OCI-LY3 (cell line): ENCODE measurements around the gene ADCY6.

ENCODE experiments used
- H2AFZ ChIP-seq: fragments of 200-600, 300-600 bp; shearing (Covaris generic); 2 replicates; pipeline ENCODE4 v1.6.0; 2014; ENCODE audit warnings: antibody characterized with exemption, low read depth, low read length
- H3K27ac ChIP-seq: fragments of 200-600, 300-600 bp; sonication (generic); 2 replicates; pipeline ENCODE4 v1.5.1; 2014; ENCODE audit warnings: mild to moderate bottlenecking, low read length, moderate library complexity, mixed read lengths
- H3K27me3 ChIP-seq: fragments of 200-600, 300-600 bp; sonication (generic); 2 replicates; pipeline ENCODE4 v1.6.1; 2014; ENCODE audit warnings: low read depth, low read length, mixed read lengths
- H3K36me3 ChIP-seq: fragments of 200-600, 300-600 bp; sonication (generic); replicated peaks from 2 replicates; pipeline ENCODE3; 2014; ENCODE audit warnings: low read depth, low read length, mixed read lengths
- H3K4me1 ChIP-seq: fragments of 300-600, 200-600 bp; sonication (generic); 2 replicates; pipeline ENCODE4 v1.6.1; 2014; ENCODE audit warnings: low read length, mixed read lengths
- H3K4me2 ChIP-seq: fragments of 200-600, 300-600 bp; sonication (generic); 2 replicates; pipeline ENCODE4 v1.6.1; 2014; ENCODE audit warnings: low read length, mixed read lengths
- H3K4me3 ChIP-seq: fragments of 300-600, 200-600 bp; sonication (generic); 2 replicates; pipeline ENCODE4 v1.5.1; 2014; ENCODE audit warnings: antibody characterized with exemption, mild to moderate bottlenecking, low read length, moderate library complexity
- H3K79me2 ChIP-seq: fragments of 300-600, 200-600 bp; shearing (Covaris generic); 2 replicates; pipeline ENCODE4 v1.6.1; 2014; ENCODE audit warnings: mild to moderate bottlenecking, low read length, mixed read lengths
- H3K9ac ChIP-seq: fragments of 300-600, 200-600 bp; shearing (Covaris generic); 2 replicates; pipeline ENCODE4 v1.6.0; 2014; ENCODE audit warnings: mild to moderate bottlenecking, low read length, moderate library complexity
- H3K9me3 ChIP-seq: fragments of 200-600, 300-600 bp; shearing (Covaris generic); 2 replicates; pipeline ENCODE4 v1.6.1; 2014; ENCODE audit warnings: low read length, mixed read lengths; ENCODE audit not compliant: insufficient read depth
- H4K20me1 ChIP-seq: fragments of 200-600, 300-600 bp; sonication (generic); 2 replicates; pipeline ENCODE4 v1.6.1; 2016; ENCODE audit warnings: low read length, mixed read lengths; ENCODE audit not compliant: insufficient read depth
- EZH2phosphoT487 ChIP-seq: fragments of 200-600 bp; shearing (Covaris generic); IDR thresholded peaks from 2 replicates; pipeline ENCODE4 v1.6.1; 2018; ENCODE audit warnings: antibody characterized with exemption, mixed run types, low read depth
- TF ChIP-seq, protein P1 (sequence below): fragments of 200-600, 300-600 bp; sonication (generic); IDR thresholded peaks from 2 replicates; pipeline ENCODE4 v1.5.1; 2014; ENCODE audit warnings: antibody characterized with exemption, low read length, low read depth

The ADCY6 gene

DNA sequence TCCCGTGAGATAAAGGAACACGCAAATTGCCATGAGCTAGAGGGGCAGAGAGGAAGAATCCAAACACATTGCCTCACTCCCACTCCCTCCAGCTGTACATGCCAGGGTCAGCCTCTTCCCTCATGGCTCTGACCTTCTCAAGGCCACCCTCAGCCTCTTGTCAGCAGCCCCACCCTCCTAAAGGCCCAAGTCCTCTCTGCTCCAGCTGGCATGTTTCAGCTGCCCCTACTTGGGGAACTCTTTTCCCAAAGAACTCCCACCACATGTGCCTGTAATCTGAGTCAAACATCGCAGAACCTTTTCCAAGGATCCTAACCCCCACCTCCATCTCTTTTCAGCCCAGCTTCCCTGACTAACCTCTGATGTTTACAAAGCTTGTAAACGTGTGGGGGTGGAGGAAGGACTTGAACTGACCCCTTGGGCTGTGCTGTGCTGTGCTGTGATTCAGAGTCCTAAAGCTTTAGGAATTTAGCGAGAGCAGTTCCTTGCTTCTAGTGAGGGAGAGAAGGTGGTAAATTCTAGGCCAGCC is 22.1 kb upstream of the ADCY6 start:
- Histone ChIP-seq H3K27me3 (no peaks in the 10 kb centered on the region), H4K20me1 (no peaks in the 10 kb centered on the region), H3K4me3 (no peak overlapping the region), H3K36me3 (no peaks in the 10 kb centered on the region), H3K4me1 (peaks cover 8% of the 10 kb centered on the region), H3K79me2 (no peaks in the 10 kb centered on the region), H3K27ac (no peak overlapping the region), H3K9me3 (no peaks in the 10 kb centered on the region), H3K4me2 (no peak overlapping the region), H3K9ac (no peak overlapping the region), H2AFZ (no peak overlapping the region)
- TF ChIP-seq, protein P1, sequence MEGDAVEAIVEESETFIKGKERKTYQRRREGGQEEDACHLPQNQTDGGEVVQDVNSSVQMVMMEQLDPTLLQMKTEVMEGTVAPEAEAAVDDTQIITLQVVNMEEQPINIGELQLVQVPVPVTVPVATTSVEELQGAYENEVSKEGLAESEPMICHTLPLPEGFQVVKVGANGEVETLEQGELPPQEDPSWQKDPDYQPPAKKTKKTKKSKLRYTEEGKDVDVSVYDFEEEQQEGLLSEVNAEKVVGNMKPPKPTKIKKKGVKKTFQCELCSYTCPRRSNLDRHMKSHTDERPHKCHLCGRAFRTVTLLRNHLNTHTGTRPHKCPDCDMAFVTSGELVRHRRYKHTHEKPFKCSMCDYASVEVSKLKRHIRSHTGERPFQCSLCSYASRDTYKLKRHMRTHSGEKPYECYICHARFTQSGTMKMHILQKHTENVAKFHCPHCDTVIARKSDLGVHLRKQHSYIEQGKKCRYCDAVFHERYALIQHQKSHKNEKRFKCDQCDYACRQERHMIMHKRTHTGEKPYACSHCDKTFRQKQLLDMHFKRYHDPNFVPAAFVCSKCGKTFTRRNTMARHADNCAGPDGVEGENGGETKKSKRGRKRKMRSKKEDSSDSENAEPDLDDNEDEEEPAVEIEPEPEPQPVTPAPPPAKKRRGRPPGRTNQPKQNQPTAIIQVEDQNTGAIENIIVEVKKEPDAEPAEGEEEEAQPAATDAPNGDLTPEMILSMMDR = no peak
- no peak for TF ChIP-seq EZH2phosphoT487

DNA sequence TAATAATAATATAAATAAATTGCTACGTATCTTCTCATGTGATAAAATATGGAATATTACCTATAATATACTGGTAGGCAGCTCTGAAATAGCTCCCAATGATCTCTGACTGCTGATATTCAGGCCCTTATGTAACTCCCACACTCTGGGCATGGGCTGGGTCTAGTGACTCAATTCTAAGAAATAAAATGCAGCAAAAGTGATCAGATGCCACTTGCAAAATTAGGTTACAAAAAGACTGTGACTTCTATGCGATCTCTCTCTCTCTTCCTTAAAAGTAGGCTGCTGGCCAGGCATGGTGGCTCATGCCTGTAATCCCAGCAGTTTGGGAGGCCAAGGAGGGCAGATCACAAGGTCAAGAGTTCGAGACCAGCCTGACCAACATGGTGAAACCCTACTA is 19.1 kb upstream of the ADCY6 start:
- H3K4me1 ChIP-seq = no peaks in the 10 kb centered on the region
- no peaks in the 10 kb centered on the region for H4K20me1 ChIP-seq
- H3K27me3 ChIP-seq = peaks cover 9% of the 10 kb centered on the region
- no peak overlapping the region for H3K4me3 ChIP-seq
- no peak overlapping the region for H3K27ac ChIP-seq
- H3K9me3 ChIP-seq = no peaks in the 10 kb centered on the region
- TF ChIP-seq EZH2phosphoT487 = no peak
- TF ChIP-seq, protein P1 = no peak
- H3K36me3 ChIP-seq = no peaks in the 10 kb centered on the region
- no peaks in the 10 kb centered on the region for H3K79me2 ChIP-seq
- H2AFZ ChIP-seq = no peak overlapping the region
- no peak overlapping the region for H3K4me2 ChIP-seq
- H3K9ac ChIP-seq = no peak overlapping the region

DNA sequence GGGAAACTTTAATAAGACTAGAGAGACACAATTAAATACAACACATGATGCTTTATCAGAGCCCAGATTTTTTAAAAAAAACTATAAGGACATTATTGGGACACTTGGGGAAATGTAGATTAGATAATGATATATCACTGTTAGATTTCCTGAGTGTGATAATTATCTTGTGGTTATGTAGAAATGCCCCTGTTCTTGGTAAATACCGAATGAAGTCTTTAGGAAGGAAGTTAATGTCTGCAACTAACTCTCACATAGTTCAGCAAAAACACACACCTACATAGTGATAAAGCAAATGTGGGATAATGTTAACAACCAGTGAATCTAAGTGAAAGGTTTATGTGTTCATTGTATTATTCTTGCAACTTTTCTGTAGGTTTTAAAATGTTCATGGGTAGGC is 14.8 kb upstream of the ADCY6 start:
- Histone ChIP-seq H3K4me1 (no peaks in the 10 kb centered on the region), H4K20me1 (no peaks in the 10 kb centered on the region), H3K9me3 (no peaks in the 10 kb centered on the region), H3K79me2 (no peaks in the 10 kb centered on the region), H3K4me2 (no peak overlapping the region), H3K36me3 (no peaks in the 10 kb centered on the region), H3K27me3 (peaks cover 9% of the 10 kb centered on the region), H3K4me3 (no peak overlapping the region), H3K9ac (no peak overlapping the region), H3K27ac (no peak overlapping the region), H2AFZ (no peak overlapping the region)
- no peak for TF ChIP-seq EZH2phosphoT487
- TF ChIP-seq, protein P1 = no peak

DNA sequence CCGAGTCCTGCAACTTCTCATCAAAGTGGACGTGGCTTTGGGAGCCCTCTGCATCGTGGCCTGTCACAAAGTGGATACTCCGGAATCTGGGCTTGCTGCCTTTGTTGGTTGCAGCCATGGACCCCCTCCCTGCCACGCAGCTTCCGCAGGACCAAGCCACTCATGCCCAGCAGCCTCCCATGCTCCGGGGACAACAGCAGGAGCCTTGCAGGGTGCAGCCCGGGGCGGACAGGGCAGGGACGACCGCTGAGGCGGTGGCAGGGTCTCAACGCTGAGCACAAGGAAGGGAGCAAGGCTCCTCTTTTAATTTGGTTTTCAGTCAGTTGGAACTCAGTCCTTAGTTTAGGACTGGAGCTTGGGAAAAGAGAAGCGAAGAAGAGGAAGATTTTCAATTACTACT is 12.1 kb upstream of the ADCY6 start:
- no peaks in the 10 kb centered on the region for H4K20me1 ChIP-seq
- no peaks in the 10 kb centered on the region for H3K4me1 ChIP-seq
- H3K4me2 ChIP-seq = no peak overlapping the region

More for the DNA sequence above, 12.1 kb upstream of the ADCY6 start:
- Histone ChIP-seq H3K79me2 (no peaks in the 10 kb centered on the region), H3K4me3 (no peak overlapping the region), H3K27ac (no peak overlapping the region), H3K36me3 (no peaks in the 10 kb centered on the region), H3K9me3 (no peaks in the 10 kb centered on the region), H2AFZ (no peak overlapping the region), H3K27me3 (peaks cover 9% of the 10 kb centered on the region), H3K9ac (no peak overlapping the region)
- TF ChIP-seq, protein P1 = no peak
- no peak for TF ChIP-seq EZH2phosphoT487
